ENCODE measurements around the gene BPIFB6.

BPIFB6 gene

GRCh38 chr20:33030569-33030968, 879 bp upstream of the BPIFB6 start:
- TF ChIP-seq EGR1 (IDR thresholded peaks at IDR 0.05) (no peak), TEAD4 (IDR thresholded peaks at IDR 0.05) (no peak), MAX (IDR thresholded peaks at IDR 0.05) (no peak), CEBPB (IDR thresholded peaks at IDR 0.05) (no peak), ZBTB7A (IDR thresholded peaks at IDR 0.05; ENCODE audit: low read depth) (no peak), YY1 (IDR thresholded peaks at IDR 0.05; ENCODE audit: low read depth) (no peak), RAD21 (IDR thresholded peaks at IDR 0.05; ENCODE audit: low read depth) (no peak), CREB1 (IDR thresholded peaks at IDR 0.05; ENCODE audit: low read depth) (no peak), FOXM1 (IDR thresholded peaks at IDR 0.05; ENCODE audit: borderline replicate concordance, low read depth) (no peak), TAF1 (IDR thresholded peaks at IDR 0.05; ENCODE audit: low read depth) (no peak), NFIC (IDR thresholded peaks at IDR 0.05) (no peak), REST (IDR thresholded peaks at IDR 0.05; ENCODE audit: low read depth) (no peak)

- TF ChIP-seq REST (IDR thresholded peaks at IDR 0.05; ENCODE audit: low read depth) (no peak), EP300 (IDR thresholded peaks at IDR 0.05; ENCODE audit: borderline replicate concordance) (no peak), CEBPB (IDR thresholded peaks at IDR 0.05) (no peak), RAD21 (IDR thresholded peaks at IDR 0.05; ENCODE audit: low read depth) (no peak), USF1 (IDR thresholded peaks at IDR 0.05) (no peak), YY1 (IDR thresholded peaks at IDR 0.05; ENCODE audit: low read depth) (no peak), EGR1 (IDR thresholded peaks at IDR 0.05) (no peak), MAX (IDR thresholded peaks at IDR 0.05) (no peak), FOXM1 (IDR thresholded peaks at IDR 0.05; ENCODE audit: borderline replicate concordance, low read depth) (no peak)
Observed at GRCh38 chr20:33032555-33032954, 1.1 kb downstream of the BPIFB6 start.

- no peak for TF ChIP-seq EP300 (IDR thresholded peaks at IDR 0.05; ENCODE audit: borderline replicate concordance)
- TF ChIP-seq TEAD4 (IDR thresholded peaks at IDR 0.05): no peak
- TF ChIP-seq CREB1 (IDR thresholded peaks at IDR 0.05; ENCODE audit: low read depth): no peak
- no peak for TF ChIP-seq EGR1 (IDR thresholded peaks at IDR 0.05)
- no peak for TF ChIP-seq REST (IDR thresholded peaks at IDR 0.05; ENCODE audit: low read depth)
- no peak for TF ChIP-seq FOXM1 (IDR thresholded peaks at IDR 0.05; ENCODE audit: borderline replicate concordance, low read depth)
- TF ChIP-seq TAF1 (IDR thresholded peaks at IDR 0.05; ENCODE audit: low read depth): no peak
- TF ChIP-seq TCF12 (IDR thresholded peaks at IDR 0.05; ENCODE audit: low read depth): no peak
- no peak for TF ChIP-seq CEBPB (IDR thresholded peaks at IDR 0.05)
- TF ChIP-seq ZBTB7A (IDR thresholded peaks at IDR 0.05; ENCODE audit: low read depth): no peak
- TF ChIP-seq RAD21 (IDR thresholded peaks at IDR 0.05; ENCODE audit: low read depth): no peak
- TF ChIP-seq USF1 (IDR thresholded peaks at IDR 0.05): no peak
- TF ChIP-seq YY1 (IDR thresholded peaks at IDR 0.05; ENCODE audit: low read depth): no peak
- TF ChIP-seq NFIC (IDR thresholded peaks at IDR 0.05): no peak
- no peak for TF ChIP-seq MAX (IDR thresholded peaks at IDR 0.05)
Observed at GRCh38 chr20:33033381-33033780, 1.9 kb downstream of the BPIFB6 start.

- no peak for TF ChIP-seq CEBPB (IDR thresholded peaks at IDR 0.05)
- no peak for TF ChIP-seq TAF1 (IDR thresholded peaks at IDR 0.05; ENCODE audit: low read depth)
- TF ChIP-seq EP300 (IDR thresholded peaks at IDR 0.05; ENCODE audit: borderline replicate concordance): no peak
- no peak for TF ChIP-seq EGR1 (IDR thresholded peaks at IDR 0.05)
- TF ChIP-seq MAX (IDR thresholded peaks at IDR 0.05): no peak
- no peak for TF ChIP-seq USF1 (IDR thresholded peaks at IDR 0.05)
- no peak for TF ChIP-seq TEAD4 (IDR thresholded peaks at IDR 0.05)
- no peak for TF ChIP-seq REST (IDR thresholded peaks at IDR 0.05; ENCODE audit: low read depth)
- TF ChIP-seq RAD21 (IDR thresholded peaks at IDR 0.05; ENCODE audit: low read depth): no peak
- TF ChIP-seq YY1 (IDR thresholded peaks at IDR 0.05; ENCODE audit: low read depth): no peak
Observed at GRCh38 chr20:33034115-33034514, 2.7 kb downstream of the BPIFB6 start.
